Measurements from ENCODE around the gene STARD9. TPM values are rescaled to one million over a fixed set of nuclear protein-coding genes. Genes with fewer than 3 reads are reported as not detected.

The STARD9 gene
- total RNA-seq, 1 donor from 2014 or later = 35.1 TPM

DNA sequence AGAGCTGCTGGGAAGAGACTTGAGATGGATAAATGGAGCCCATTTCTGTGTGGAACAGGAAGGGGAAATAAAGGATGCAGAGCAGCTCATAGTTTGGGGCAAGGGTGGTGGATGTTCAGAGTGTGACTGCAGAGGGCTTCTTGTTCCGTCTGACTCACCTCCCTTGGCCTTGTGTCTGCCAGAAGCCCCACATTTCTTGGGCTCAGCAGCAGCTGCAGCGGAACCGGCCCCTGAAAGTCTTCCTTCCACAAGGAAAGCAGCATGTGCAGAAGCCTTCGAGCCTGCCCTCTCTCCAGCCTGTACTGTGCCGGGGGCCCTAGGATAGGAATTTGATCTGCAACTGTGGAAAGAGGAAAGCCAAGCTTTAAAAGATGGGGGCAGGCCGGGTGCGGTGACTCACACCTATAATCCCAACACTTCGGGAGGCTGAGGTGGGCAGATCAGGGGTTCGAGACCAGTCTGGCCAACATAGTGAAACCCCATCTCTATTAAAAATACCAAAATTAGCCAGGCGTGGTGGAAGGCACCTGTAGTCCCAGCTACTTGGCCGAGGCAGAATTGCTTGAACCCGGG, 150.0 kb downstream of the STARD9 start:
- DNase-seq (ENCODE audit: extremely low spot score in 2 of 2) = no peak
- peaks cover 0 to 71% of the 10 kb centered on the region in 2 donors for H3K36me3 ChIP-seq
- intact Hi-C loops (cut with DNase I) = no loop called here

DNA sequence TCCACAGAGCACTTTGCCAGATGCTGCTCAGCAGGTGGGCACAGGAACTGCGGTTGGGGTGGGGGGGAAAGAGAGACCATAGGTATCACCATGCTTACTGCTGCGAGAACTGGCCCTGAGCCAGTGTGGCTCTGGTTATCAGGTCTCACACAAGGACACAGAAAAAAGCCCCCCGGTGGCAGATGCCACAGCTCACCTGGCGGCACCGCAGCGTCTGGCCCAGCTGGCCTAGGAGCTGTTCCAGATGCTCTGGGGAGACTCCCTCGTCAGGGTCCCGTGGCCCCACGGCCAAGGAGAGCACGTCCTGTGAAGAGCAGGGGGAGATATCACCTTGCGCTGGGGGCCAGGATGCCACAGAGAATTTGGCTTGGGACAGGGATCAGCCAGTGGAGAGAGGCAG, 150.7 kb downstream of the STARD9 start:
- H3K9me3 ChIP-seq = no peaks in the 10 kb centered on the region
- no peak for TF ChIP-seq POLR2A (IDR thresholded peaks at IDR 0.05)
- TF ChIP-seq POLR2AphosphoS5 (IDR thresholded peaks at IDR 0.05; ENCODE audit: insufficient read depth in 1 of 2, low read depth in 1 of 2) = no peak
- TF ChIP-seq, protein P1, sequence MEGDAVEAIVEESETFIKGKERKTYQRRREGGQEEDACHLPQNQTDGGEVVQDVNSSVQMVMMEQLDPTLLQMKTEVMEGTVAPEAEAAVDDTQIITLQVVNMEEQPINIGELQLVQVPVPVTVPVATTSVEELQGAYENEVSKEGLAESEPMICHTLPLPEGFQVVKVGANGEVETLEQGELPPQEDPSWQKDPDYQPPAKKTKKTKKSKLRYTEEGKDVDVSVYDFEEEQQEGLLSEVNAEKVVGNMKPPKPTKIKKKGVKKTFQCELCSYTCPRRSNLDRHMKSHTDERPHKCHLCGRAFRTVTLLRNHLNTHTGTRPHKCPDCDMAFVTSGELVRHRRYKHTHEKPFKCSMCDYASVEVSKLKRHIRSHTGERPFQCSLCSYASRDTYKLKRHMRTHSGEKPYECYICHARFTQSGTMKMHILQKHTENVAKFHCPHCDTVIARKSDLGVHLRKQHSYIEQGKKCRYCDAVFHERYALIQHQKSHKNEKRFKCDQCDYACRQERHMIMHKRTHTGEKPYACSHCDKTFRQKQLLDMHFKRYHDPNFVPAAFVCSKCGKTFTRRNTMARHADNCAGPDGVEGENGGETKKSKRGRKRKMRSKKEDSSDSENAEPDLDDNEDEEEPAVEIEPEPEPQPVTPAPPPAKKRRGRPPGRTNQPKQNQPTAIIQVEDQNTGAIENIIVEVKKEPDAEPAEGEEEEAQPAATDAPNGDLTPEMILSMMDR (IDR thresholded peaks at IDR 0.05) = no peak
- no peak for DNase-seq (ENCODE audit: extremely low spot score in 2 of 2)
- peaks cover 0 to 71% of the 10 kb centered on the region in 2 donors for H3K36me3 ChIP-seq
- H3K27me3 ChIP-seq = no peaks in the 10 kb centered on the region
- H3K27ac ChIP-seq = no peak overlapping the region
- no peak overlapping the region for H3K4me3 ChIP-seq
- intact Hi-C loops (cut with DNase I) = no loop called here
- no peaks in the 10 kb centered on the region for H3K4me1 ChIP-seq

More for the DNA sequence above, 150.0 kb downstream of the STARD9 start:
- TF ChIP-seq POLR2AphosphoS5 (IDR thresholded peaks at IDR 0.05; ENCODE audit: insufficient read depth in 1 of 2, low read depth in 1 of 2) (no peak), POLR2A (IDR thresholded peaks at IDR 0.05) (no peak)
- TF ChIP-seq, protein P1 (IDR thresholded peaks at IDR 0.05) = no peak
- Histone ChIP-seq H3K4me1 (no peaks in the 10 kb centered on the region), H3K27me3 (no peaks in the 10 kb centered on the region), H3K9me3 (no peaks in the 10 kb centered on the region), H3K4me3 (no peak overlapping the region), H3K27ac (no peak overlapping the region)

DNA sequence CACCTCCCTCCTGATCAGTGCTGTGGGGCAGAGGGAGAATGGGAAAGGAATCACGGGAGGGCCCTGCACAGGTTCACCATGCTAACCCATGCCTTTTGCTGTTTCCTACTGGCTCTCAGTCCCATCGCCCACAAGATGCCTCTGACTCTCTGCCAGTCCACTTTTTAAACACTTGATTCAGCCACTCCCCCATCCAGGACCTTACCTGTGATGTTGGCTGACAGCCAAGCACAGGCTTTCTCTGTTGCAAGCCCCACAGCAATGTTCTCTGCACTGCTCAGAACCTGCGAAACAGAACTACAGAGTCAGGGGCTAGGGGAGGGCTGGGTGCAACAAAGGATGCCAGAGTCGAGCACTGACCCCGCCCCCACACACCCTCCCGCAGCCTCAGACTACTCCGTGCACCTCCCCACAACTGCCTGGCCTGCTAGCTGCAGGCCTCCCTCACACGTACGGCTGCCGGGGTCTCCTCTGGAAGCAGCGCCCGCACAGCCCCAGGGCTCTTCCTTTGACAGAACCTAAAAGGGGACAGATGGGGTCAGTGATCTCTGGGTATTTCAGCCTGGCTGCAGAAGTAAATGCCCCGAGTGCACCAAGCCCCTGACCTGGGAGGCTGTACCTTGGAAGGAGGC, 152.5 kb downstream of the STARD9 start:
- H3K27ac ChIP-seq = no peak overlapping the region
- H3K4me1 ChIP-seq = no peaks in the 10 kb centered on the region
- intact Hi-C loops (cut with DNase I) = no loop called here
- H3K9me3 ChIP-seq = no peaks in the 10 kb centered on the region
- no peaks in the 10 kb centered on the region for H3K27me3 ChIP-seq
- H3K36me3 ChIP-seq = peaks cover 0 to 87% of the 10 kb centered on the region in 2 donors
- DNase-seq (ENCODE audit: extremely low spot score in 2 of 2) = no peak
- H3K4me3 ChIP-seq = no peak overlapping the region
- TF ChIP-seq, protein P1 (IDR thresholded peaks at IDR 0.05) = no peak
- TF ChIP-seq POLR2AphosphoS5 (IDR thresholded peaks at IDR 0.05; ENCODE audit: insufficient read depth in 1 of 2, low read depth in 1 of 2) = no peak
- no peak for TF ChIP-seq POLR2A (IDR thresholded peaks at IDR 0.05)

DNA sequence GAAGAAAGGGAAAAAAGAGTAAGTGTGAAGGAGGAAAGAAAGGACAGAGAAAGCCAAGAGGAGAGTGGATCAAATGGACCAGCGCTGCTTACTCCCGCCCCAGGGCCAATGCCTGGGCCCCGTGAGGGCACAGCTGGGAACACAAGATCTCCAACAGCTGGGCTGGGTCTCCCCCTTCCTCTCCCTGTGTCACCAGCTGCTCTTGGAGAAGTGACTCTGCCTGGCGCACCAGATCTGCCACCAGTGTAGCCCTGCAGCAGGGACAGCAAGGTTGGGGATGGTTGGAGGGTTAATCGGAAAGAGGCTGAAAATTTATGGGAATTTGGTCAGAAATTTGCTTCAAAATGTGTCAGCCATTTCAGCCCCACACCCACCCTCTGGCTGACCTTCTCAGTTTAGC, 153.2 kb downstream of the STARD9 start:
- Histone ChIP-seq H3K36me3 (peaks cover 0 to 87% of the 10 kb centered on the region in 2 donors), H3K27me3 (no peaks in the 10 kb centered on the region), H3K27ac (no peak overlapping the region), H3K9me3 (no peaks in the 10 kb centered on the region), H3K4me1 (no peaks in the 10 kb centered on the region), H3K4me3 (no peak overlapping the region)
- TF ChIP-seq POLR2AphosphoS5 (IDR thresholded peaks at IDR 0.05; ENCODE audit: insufficient read depth in 1 of 2, low read depth in 1 of 2) (no peak), POLR2A (IDR thresholded peaks at IDR 0.05) (no peak)
- TF ChIP-seq, protein P1 (IDR thresholded peaks at IDR 0.05) = no peak
- no peak for DNase-seq (ENCODE audit: extremely low spot score in 2 of 2)
- intact Hi-C loops (cut with DNase I) = no loop called here

DNA sequence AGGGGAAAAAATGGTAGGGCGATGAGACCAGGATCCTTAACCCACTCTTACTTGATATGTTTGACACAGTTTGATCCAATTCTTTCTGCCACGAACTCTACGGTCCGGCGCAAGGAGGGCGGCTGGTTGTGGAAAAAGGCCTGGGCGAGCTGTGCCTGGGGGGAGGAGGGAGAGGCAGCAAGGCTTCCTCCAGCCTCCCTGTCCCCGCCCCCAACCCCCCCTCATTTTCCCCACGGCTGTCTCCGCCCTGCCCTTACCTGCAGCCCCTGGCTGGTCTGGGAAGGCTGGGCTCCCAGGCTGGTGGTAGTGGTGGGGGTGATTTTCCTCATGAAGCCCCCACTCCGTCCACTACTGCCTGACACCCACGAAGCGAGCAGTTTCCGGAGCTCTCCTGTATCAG, 153.6 kb downstream of the STARD9 start:
- Histone ChIP-seq H3K4me1 (no peaks in the 10 kb centered on the region), H3K4me3 (no peak overlapping the region), H3K36me3 (peaks cover 0 to 87% of the 10 kb centered on the region in 2 donors), H3K9me3 (no peaks in the 10 kb centered on the region), H3K27ac (no peak overlapping the region), H3K27me3 (no peaks in the 10 kb centered on the region)
- intact Hi-C loops (cut with DNase I) = no loop called here
- no peak for DNase-seq (ENCODE audit: extremely low spot score in 2 of 2)
- no peak for TF ChIP-seq POLR2AphosphoS5 (IDR thresholded peaks at IDR 0.05; ENCODE audit: insufficient read depth in 1 of 2, low read depth in 1 of 2)
- TF ChIP-seq POLR2A (IDR thresholded peaks at IDR 0.05) = no peak
- TF ChIP-seq, protein P1 (IDR thresholded peaks at IDR 0.05) = no peak
